Renal pelvis (tissue), 4 donors: Measurements from ENCODE around the gene PDCD6IP. TPM values are rescaled to one million over a fixed set of nuclear protein-coding genes. Genes with fewer than 3 reads are reported as not detected.
"Not testable (repeated sequence)": the region's sequence is repeated elsewhere in the genome, so short reads cannot be mapped to it uniquely, and the experiment has no call there.

ENCODE experiments used
- DNase-seq: peaks from one replicate; pipeline ENCODE4 v3.0.0-alpha.2; 2013
- polyA plus RNA-seq, 3 donors: library from polyadenylated mRNA; unstranded; fragments of 120-200 nt; gene quantifications; one replicate each; pipeline ENCODE4 v1.2.1, GENCODE V29; 2013; ENCODE audit not compliant: insufficient read length in 3 of 3

Gene PDCD6IP
- polyA plus RNA-seq, 3 donors = 130 to 173 (median 159) TPM

- DNase-seq = no peak
These were observed 8.3 kb upstream of the PDCD6IP start for GRCh38 chr3:33790091-33790490.

GRCh38 chr3:33791477-33792166, 6.8 kb upstream of the PDCD6IP start:
- DNase-seq = no peak

GRCh38 chr3:33792167-33792892, 6.1 kb upstream of the PDCD6IP start:
- no peak for DNase-seq

- no peak for DNase-seq
These were observed 3.3 kb upstream of the PDCD6IP start for GRCh38 chr3:33795131-33795530.

- no peak for DNase-seq
These were observed 2.4 kb upstream of the PDCD6IP start for GRCh38 chr3:33795856-33796536.

- no peak for DNase-seq
These were observed 365 bp upstream of the PDCD6IP start for GRCh38 chr3:33798113-33798417.

GRCh38 chr3:33799202-33799551, 747 bp downstream of the PDCD6IP start:
- no peak for DNase-seq

- DNase-seq = no peak
These were observed 4.8 kb downstream of the PDCD6IP start for GRCh38 chr3:33803252-33803651.

- DNase-seq = no peak
These were observed 5.6 kb downstream of the PDCD6IP start for GRCh38 chr3:33803894-33804526.

- no peak for DNase-seq
These were observed 8.8 kb downstream of the PDCD6IP start for GRCh38 chr3:33807191-33807590.

GRCh38 chr3:33808559-33808958, 10.1 kb downstream of the PDCD6IP start:
- DNase-seq = no peak

- DNase-seq = no peak
These were observed 12.1 kb downstream of the PDCD6IP start for GRCh38 chr3:33810545-33810944.

- DNase-seq = no peak
These were observed 23.6 kb downstream of the PDCD6IP start for GRCh38 chr3:33821989-33822388.

GRCh38 chr3:33823821-33824220, 25.4 kb downstream of the PDCD6IP start:
- DNase-seq = no peak

- no peak for DNase-seq
These were observed 26.7 kb downstream of the PDCD6IP start for GRCh38 chr3:33825111-33825510.

- DNase-seq = no peak
These were observed 27.8 kb downstream of the PDCD6IP start for GRCh38 chr3:33826206-33826605.

- no peak for DNase-seq
These were observed 28.3 kb downstream of the PDCD6IP start for GRCh38 chr3:33826688-33827087.

- DNase-seq = no peak
These were observed 31.3 kb downstream of the PDCD6IP start for GRCh38 chr3:33829720-33830119.

- no peak for DNase-seq
These were observed 32.6 kb downstream of the PDCD6IP start for GRCh38 chr3:33831053-33831452.

- no peak for DNase-seq
These were observed 35.1 kb downstream of the PDCD6IP start for GRCh38 chr3:33833408-33834095.

GRCh38 chr3:33834096-33834453, 35.6 kb downstream of the PDCD6IP start:
- no peak for DNase-seq

- not testable (repeated sequence) for DNase-seq
These were observed 38.8 kb downstream of the PDCD6IP start for GRCh38 chr3:33837182-33837581.
